Keratinocyte (primary cell): ENCODE data around the gene CDKAL1.

Experiments
- EZH2 ChIP-seq: IDR thresholded peaks from one replicate; pipeline ENCODE4 v1.6.1; 2012; ENCODE audit warnings: inconsistent platforms, mild to moderate bottlenecking, low read length, moderate library complexity
- TF ChIP-seq, protein P1 (sequence below), 3 experiments: IDR thresholded peaks in 1 of 3; conservative IDR thresholded peaks in 1 of 3; optimal IDR thresholded peaks in 1 of 3; 2 replicates in 2 of 3; 3 replicates in 1 of 3; pipeline versions ENCODE3 to v1.5.1; 2011; ENCODE audit warnings: low read length in 3 of 3, mild to moderate bottlenecking in 3 of 3, moderate library complexity in 2 of 3, control low read depth in 1 of 3, inconsistent platforms in 1 of 3; ENCODE audit not compliant: insufficient read depth in 2 of 3; ENCODE audit errors: extremely low read depth in 1 of 3

DNA sequence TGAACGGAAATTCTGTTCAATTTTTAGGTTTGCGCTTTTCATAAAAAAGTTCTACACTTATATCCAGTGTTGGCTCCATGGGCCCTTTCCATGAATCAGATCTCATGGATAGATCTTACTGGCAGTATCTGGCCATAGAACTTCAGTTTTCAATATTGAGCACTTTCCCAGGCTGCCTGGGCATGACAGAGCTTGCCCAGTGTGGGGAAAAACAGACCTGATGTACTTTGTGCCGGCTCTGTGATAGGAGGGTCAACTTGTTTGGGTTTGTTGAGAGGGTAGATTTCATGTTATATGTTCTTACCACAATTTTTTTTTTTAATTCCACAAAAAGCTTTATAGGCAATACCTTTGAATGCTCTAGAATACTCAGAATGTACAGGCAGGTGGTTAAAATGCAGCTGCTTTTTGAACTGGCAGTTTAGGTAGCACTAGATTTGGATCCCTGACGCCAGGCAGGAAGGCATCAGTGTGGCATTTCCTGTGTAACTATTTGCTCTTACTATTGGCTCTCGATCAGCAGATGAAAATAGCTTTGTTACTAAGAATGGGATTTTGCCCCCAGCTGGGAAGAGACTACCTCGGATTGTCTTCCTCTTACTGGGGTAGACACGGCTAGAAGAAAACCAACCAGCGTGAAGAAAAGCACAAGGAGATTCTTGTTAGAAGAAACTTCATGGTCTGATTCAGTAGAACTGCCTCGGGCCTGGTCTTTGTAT, 654.4 kb downstream of the CDKAL1 start:
- TF ChIP-seq, protein P1, sequence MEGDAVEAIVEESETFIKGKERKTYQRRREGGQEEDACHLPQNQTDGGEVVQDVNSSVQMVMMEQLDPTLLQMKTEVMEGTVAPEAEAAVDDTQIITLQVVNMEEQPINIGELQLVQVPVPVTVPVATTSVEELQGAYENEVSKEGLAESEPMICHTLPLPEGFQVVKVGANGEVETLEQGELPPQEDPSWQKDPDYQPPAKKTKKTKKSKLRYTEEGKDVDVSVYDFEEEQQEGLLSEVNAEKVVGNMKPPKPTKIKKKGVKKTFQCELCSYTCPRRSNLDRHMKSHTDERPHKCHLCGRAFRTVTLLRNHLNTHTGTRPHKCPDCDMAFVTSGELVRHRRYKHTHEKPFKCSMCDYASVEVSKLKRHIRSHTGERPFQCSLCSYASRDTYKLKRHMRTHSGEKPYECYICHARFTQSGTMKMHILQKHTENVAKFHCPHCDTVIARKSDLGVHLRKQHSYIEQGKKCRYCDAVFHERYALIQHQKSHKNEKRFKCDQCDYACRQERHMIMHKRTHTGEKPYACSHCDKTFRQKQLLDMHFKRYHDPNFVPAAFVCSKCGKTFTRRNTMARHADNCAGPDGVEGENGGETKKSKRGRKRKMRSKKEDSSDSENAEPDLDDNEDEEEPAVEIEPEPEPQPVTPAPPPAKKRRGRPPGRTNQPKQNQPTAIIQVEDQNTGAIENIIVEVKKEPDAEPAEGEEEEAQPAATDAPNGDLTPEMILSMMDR (optimal IDR thresholded peaks at IDR 0.05 in 1 of 3, IDR thresholded peaks at IDR 0.05 in 1 of 3, conservative IDR thresholded peaks at IDR 0.05 in 1 of 3; ENCODE audit: extremely low read depth in 1 of 3, insufficient read depth in 2 of 3, low read length in 3 of 3): no peak
- TF ChIP-seq EZH2: no peak
